COLO829 (cell line): ENCODE data around the gene TP73.
"Not testable (repeated sequence)": the region's sequence is repeated elsewhere in the genome, so short reads cannot be mapped to it uniquely, and the experiment has no call there.

Experiments used
- DNase-seq: peaks from one replicate; pipeline ENCODE4 v3.0.0; 2012; ENCODE audit warnings: low spot score

The TP73 gene

DNA sequence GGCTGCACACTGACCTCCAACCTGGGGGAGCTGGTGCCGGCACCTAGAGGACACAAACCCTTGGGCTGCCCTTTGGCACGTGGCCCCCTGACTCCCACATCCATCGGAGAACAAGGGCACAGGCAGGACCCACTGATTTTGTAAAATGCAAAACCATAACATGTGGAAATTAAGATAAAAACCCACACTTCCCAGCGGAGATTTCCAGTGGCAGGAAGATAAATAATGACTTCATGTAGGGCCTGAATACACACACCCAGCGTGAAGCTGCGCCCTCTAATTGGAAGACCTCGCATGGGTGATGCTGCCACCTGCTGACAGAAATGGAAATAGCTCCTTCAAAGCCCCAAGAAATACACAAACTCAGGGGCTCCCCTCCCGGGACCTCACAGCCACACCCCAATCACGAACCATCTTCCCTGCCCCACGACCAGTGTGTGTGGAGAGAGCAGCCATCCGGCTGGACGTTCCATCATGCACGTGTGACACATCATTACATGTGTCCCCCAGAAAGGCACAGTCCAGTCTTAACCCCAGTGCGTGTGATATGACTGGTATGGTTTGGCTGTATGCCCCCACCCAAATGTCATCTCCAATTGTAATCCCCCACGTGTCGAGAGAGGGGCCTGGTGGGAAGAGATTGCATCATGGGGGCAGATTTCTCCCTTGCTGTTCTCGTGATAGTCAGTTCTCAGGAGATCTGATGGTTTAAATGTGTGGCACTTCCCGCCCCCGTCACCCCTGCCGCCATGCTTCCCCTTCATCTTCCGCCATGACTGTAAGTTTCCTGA is 33.2 kb upstream of the TP73 start:
- peak; percentile 73 for DNase-seq

DNA sequence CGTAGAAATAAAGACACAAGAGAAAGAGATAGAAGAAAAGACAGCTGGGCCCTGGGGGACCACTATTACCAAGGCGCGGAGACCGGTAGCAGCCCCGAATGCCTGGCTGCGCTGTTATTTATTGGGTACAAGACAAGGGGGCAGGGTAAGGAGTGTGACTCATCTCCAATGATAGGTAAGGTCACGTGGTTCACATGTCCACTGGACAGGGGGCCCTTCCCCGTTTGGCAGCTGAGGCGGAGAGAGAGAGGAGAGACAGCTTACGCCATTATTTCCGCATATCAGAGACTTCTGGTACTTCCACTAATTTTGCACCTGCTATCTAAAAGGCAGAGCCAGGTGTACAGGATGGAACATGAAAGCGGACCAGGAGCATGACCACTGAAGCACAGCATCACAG is 31.6 kb upstream of the TP73 start:
- no peak for DNase-seq

DNA sequence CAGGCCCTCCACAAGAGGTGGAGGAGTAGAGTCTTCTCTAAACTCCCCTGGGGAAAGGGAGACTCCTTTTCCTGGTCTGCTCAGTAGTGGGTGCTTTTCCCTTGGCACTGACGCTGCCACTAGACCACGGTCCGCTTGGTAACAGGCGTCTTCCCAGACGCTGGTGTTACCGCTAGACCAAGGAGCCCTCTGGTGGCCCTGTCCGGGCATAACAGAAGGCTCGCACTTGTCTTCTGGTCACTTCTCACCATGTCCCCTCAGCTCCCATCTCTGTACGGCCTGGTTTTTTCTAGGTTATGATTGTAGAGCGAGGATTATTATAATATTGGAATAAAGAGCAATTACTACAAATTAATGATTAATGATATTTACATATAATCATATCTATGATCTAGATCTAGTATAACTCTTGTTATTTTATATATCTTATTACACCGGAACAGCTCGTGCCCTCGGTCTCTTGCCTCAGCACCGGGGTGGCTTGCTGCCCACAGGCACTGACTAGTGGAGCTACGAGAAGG is 31.1 kb upstream of the TP73 start:
- DNase-seq: not testable (repeated sequence)

DNA sequence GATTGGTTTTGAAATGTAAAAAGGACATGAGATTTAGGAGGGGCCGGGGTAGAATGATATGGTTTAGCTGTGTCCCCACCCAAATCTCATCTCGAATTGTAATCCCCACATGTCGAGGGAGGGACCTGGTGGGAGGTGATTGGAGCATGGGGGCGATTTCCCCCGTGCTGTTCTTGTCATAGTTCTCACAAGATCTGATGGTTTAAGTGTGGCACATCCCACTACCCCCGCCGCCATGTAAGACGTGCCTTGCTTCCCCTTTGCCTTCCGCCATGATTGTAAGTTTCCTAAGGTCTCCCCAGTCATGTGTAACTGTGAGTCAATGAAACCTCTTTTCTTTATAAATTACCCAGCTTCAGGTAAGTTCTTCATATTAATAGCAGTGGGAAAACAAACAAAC is 30.2 kb upstream of the TP73 start:
- not testable (repeated sequence) for DNase-seq

DNA sequence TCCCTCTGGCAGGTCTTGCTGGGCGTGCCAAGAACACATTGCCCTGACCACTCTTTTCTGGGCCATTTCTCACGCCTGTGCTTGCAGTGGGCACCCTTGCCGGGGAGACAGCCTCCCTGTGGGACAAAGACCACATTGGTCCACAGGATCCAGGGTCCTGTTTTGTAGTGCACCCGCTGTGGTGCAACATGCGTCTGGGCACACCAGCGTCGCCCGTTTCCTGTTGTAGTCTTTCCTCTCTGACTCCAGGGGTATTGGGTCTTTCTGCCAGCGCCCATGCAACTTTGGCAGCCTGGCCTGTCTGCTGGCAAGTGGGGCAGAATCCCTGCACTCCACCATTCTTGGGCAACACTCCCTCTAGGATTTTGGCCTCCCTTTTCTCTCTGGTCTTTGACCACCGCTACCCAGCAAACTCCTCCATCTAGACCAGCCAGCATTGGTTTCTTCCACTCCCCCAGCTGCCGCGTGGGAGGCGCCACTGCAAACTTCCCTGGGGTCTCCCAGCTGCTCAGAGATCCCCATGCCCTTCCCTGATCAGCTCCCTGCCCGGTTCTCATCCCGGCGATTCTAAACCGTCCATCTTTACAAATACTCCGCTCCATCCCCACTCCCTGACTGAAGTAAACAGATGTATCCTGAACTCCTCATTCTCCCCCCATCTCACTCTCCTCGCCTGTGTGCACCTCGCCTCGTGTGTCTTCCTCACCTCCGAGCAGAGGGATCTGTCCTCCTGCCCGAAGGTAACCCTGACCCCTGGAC is 28.7 kb upstream of the TP73 start:
- DNase-seq: no peak

DNA sequence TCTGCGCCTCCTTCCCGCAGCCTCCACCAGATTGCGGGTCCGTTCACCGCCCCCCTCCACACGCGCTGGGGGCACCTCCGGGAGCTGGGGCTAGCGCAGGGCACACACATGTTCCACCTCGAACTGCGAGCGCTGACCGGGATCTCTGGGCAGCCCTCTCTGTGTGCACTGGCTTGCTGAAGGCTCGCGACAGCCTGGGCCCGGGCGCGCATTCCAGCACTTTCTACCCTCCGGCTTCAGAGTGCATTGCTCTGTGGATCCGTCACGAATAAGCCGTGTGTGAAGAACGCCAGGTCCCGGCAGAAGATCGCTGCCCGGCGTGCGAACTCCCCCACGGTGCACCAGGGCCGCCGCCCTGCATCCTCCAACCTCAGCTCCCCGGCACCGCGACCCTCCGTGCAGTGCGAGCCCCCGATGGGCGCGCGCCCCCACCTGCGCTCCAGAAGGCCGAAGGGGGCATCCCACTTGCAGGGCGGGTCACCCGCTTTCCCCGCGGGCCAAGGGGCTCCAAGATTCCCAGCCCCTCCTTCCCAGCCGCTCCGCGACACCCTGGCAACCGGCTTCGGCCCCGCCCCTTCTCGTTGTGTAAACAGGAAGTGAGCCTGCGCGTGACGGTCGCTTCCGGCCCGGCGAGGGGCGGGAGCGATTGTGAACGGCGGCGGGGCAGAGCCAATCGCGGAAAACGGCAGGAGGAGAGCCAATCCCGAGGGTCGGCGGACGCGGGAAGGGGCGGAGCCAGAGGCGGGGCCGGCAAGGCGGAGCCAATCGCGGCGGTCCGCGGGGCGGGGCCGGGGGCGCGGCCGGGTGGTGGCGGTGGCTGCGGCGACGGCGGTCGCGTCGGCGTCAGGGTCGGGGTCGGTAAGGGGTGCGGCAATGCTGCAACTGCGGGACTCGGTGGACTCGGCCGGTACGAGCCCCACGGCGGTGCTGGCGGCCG is 27.8 kb upstream of the TP73 start, which contains the start of gene TPRG1L:
TPRG1L (plus strand) TSS at position 816 of the 937 bp plus-strand sequence; CDS start at position 874, 58 bp downstream.
- peak; percentile 99 for DNase-seq

DNA sequence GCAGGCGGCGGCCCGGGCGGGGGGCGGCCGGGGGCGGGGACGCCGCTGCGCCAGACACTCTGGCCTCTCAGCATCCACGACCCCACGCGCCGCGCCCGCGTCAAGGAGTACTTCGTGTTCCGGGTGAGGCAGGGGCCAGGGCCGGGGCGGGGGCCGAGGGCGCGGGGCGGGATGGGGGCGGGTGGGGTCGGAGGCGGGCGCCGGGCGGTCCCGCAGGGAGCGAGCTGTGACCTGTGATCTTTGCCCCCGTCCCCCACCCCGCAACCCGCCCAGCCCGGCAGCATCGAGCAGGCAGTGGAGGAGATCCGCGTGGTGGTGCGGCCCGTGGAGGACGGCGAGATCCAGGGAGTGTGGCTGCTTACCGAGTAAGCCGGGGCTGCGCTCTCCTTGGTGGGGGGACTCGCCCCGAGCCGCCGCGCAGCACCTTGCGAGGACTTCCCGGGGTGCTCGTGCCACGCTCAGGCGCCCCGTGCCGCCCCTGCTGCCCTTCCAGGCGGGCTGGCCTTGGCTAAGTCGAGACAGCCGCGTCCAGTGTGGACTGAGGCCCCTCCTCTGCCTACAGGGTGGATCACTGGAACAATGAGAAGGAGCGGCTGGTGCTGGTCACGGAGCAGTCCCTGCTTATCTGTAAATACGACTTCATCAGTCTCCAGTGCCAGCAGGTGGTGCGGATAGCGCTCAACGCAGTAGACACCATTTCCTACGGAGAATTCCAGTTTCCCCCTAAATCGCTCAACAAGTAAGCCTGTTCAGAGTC is 27.0 kb upstream of the TP73 start:
- peak; percentile 35 for DNase-seq

DNA sequence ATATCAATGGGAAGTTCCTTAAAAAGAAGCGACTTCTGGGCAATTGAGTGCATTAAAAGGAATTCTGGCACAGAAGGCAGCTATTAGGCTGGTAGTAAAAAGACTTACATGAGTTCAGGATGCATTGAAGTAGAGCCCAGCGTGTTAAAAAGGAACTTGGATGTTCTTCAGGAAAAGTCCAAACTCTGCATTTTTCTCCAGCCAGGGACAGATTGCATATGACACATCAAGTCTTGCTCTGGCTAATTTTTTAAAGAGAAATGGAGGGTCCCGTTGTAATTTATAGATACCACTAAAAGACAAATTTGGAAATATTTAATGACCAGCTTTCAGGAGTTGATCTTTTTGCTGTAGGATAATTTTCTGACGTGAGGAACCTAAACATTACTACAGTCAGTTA is 26.3 kb upstream of the TP73 start:
- DNase-seq: no peak

DNA sequence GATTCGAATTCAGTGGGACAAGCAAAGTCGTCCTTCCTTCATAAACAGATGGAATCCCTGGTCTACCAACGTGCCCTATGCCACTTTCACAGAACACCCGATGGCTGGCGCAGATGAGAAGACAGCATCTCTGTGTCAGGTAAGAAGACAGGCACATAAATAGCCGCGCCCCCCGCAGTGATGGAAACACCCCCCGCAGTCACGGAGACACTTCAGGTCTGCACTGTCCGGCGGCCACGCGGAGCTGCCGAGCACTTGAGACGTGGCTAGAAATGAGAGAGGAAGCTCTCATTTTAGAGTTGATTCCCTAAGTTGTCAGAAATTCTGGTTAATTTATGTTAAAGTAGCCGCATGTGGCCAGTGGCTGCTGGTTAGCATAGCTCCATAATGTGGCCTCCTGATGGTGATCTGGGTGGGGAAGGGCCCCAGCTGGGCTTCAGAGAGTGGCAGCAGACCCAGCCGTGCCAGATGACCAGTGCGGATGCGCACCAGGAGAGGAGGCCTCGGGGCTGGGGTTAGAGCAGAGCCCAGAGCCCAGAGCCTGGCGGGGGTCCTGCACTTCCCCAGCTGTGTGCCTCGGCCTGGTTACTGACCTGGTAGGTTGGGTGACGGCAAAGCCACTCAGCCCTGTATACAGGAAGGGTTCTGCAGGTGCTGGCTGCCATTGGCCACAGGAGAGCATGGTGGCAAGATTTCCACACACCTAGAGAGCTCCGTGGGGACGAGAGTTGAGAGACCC is 24.6 kb upstream of the TP73 start:
- DNase-seq: no peak

DNA sequence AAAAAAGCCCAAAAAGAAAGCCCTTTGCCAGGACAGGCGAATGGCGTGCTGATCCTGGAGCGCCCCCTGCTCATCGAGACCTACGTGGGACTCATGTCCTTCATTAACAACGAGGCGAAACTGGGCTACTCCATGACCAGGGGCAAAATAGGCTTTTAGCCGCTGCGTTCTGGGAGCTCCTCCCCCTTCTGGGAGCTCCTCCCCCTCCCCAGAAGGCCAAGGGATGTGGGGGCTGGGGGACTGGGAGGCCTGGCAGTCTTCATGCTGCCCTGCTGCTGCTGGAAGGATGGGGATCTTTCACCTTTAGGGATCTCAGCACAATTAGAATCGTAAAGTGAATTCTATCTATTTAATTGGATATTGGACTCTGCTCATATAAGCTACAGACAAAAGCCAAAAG is 23.9 kb upstream of the TP73 start:
- DNase-seq: no peak

DNA sequence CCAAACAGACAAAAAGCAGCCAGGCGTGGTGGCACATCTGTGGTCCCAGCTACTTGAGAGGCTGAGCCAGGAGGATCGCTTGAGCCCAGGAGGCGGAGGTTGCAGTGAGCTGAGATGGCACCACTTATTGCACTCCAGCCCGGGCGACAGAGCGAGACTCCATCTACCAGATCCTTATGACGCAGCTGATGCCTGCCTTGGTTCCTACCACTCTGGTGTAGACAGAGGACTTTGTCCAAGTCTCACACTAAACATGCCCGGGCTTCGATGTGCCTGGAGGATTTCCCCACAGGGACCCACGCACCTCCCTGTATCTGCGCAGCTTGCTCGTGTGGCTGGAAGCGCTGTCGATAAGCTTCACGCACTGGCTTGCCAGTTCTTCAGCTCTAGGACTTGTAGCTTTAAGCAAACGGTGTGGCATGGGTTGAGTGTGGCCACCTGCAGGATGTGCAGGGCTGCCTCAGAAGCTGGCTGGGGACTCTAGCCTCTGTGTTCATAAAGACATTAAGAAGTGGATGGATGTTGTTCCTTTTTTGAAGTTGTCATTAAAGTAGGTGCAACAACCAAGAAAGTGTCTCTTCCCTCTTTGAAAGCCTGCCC is 22.7 kb upstream of the TP73 start:
- DNase-seq: no peak

DNA sequence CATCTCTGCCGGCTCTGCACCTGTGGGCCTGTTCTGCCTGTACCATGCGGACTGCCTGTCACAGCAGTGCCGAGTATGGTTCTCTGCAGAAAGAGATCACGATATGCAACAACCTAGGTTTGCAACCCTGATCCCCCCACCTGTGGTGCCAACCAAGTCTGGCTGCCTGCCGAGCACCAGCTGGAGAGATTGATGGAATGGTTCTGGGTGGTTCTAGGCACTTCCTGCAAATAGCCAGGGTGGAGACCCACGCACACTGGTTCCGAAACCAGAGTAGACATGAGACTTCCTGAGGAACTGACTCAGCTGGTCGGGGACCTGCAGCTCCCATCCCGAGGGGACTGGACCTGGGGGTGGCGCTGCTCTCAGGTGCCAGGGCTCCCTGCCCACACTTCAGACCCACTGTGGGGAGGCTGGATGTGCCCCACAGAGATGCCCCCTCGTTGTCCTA is 22.1 kb upstream of the TP73 start:
- DNase-seq: no peak

DNA sequence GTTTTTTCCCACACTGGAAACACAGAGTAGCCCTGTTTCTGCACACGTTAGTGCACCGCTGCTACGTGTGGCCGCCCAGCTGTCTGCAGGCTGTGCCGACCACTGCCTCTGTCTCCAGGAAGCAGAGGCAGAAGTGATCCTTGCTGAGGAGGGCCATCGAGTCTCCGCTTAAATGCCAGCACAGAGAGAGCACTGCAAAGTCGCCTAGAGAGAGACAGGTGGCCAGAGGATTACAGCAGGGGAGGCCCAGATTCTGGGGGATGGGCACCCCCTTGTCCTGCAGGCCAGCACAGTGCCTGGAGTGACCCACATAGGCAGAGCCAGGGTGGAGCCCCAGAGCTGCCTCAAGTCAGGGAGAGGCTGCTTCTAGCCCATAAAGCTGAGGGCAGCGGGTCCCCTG is 21.4 kb upstream of the TP73 start:
- DNase-seq: no peak

DNA sequence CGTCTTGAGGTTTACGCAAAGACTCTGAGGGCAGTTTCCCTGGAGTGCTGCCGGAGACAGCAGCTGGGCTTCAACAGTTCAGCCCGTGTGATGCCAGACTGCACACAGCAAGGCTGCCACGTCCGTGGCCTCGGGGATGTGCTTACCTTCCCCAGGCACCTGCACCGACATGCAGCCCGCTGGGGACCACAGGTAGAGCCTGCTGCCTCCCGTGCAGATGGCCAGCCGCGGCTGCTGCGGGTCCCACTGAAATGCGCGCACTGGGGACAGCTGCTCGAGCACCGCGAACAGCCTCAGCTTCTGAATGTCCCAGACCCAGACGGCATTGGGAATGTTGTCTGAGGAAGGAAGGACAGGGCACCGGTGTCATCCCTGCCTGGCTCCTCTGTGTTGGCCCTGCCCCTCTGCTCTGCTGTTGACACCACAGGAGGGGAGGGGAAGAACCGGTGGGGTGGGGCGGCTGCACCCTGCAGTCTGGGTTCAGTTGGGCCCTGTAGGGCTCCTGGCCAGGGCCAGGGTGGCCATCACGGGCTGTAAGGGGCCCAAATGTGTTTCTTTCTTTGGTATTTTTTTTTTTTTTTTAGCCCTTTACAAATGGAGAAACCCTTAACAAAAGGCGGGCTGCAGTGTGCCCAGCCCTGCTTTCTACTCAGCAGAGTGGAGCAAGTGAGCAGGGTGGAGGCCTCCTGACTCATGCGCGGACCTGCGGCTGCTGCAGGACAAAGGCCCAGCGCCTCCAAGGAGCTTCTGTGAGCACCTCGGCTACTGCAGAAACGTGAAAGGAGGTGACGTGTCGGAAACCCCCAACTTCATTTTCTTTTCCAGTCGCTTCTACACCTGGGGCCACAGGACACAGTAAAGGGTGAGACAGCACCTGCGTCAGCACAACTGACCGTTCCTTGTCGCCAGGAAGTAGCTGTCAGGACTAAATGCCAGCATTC is 20.7 kb upstream of the TP73 start:
- DNase-seq: no peak

DNA sequence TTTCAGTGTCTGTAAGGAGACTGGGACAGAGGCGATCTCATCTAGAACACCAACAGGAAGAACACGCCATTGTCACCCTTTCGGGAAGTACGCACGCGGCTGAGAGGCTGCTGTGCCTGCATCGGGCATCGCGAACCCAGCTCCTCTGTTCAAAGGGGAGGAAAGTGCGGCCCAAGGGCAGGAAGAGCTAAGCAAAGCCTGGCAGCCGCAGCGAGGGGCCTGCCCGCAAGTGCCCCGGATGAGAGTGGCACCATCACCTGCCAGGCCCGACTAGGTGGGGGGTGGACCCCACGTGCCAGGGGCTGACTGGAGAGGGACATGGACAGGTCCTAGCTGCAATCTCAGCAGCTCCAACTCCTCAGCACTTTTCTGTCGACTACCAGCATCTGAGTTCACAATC is 20.0 kb upstream of the TP73 start:
- no peak for DNase-seq

DNA sequence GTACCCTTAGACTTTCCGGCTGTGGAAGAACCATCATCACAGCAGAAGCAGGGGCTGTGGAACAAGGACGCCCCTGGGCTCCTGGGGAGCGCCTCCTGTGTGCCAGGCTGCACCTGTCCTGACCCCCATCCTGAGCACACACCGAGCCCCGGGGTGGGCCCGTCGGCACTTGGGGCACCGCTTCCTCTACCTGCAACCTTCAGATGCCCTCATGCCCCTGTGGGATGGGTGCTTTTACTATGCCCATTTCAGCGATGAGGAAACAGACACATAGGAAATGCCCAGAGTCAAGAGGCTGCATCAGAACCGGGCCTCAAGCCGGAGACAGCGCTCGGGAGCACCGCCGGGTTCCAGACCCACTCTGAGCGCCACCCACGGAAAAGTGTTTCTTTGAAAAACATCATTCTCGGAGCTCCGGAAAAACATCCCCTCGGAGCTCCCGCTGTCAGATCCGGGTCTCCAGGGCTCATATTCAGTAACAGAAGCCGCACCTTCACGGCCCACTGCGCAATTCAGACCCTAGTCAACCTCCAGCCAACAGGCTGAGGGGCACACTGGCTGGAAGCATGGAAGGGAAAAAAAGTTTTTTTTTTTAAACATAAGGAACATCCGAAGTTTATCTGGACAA is 19.5 kb upstream of the TP73 start:
- DNase-seq: no peak

DNA sequence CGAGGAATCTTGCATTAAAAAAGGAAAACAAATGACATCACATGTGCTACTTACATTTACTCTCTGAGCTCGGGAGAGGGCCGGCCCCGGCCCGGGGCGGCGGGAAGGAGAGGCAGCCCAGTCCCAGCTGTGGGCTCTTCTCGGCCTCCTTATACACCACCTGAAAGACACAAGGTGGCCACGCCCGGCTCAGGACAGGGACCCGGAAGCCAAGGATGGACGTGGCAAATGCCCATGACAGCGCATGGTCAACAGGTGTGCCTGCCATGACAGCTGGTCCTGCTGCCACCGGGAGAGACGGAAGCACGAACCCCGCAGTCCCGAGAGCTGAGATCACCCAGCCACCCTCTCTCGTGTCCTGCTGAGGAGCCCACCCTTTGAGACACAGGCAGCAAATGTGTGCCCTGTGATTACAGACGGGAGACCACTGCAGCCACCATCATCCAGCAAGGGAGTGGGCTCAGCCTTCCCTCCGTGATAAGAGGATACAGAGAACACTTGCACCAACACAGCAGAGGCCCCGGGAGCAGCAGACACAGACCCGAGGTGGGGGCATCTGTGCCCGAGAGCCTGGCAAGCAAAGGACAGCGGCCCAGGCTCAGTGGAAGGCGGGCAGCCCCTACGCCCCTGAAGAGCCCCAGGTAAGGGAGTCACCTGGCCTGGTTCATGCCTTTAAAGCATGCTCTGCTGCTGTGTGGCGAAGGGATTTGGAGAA is 18.8 kb upstream of the TP73 start:
- DNase-seq: no peak
